ENCODE results near the gene FUBP3.

Gene FUBP3

GRCh38 chr9:130609163-130609562, 29.8 kb downstream of the FUBP3 start:
- Histone ChIP-seq H3K27ac (ENCODE audit: low read length) (no peak overlapping the region), H3K27me3 (ENCODE audit: insufficient read depth, low read length) (no peaks in the 10 kb centered on the region), H3K9me3 (ENCODE audit: insufficient read depth, low read depth, low read length) (no peaks in the 10 kb centered on the region), H3K4me1 (ENCODE audit: insufficient read depth, low read length) (no peaks in the 10 kb centered on the region; the same call in 1 of the 2 replicates), H3K36me3 (ENCODE audit: insufficient read depth, low read depth, low read length) (peaks cover 67% of the 10 kb centered on the region), H3K4me3 (ENCODE audit: low read length) (no peak overlapping the region), H3K9ac (ENCODE audit: low read depth, low read length) (no peak overlapping the region)

- H3K27me3 ChIP-seq (ENCODE audit: insufficient read depth, low read length) = no peaks in the 10 kb centered on the region
- no peak overlapping the region for H3K4me3 ChIP-seq (ENCODE audit: low read length)
- no peaks in the 10 kb centered on the region; the same call in 1 of the 2 replicates for H3K4me1 ChIP-seq (ENCODE audit: insufficient read depth, low read length)
- peaks cover 78% of the 10 kb centered on the region for H3K36me3 ChIP-seq (ENCODE audit: insufficient read depth, low read depth, low read length)
- H3K9me3 ChIP-seq (ENCODE audit: insufficient read depth, low read depth, low read length) = no peaks in the 10 kb centered on the region
- H3K9ac ChIP-seq (ENCODE audit: low read depth, low read length) = no peak overlapping the region
- H3K27ac ChIP-seq (ENCODE audit: low read length) = no peak overlapping the region
Observed at GRCh38 chr9:130610862-130611707, 31.7 kb downstream of the FUBP3 start.

- Histone ChIP-seq H3K4me3 (ENCODE audit: low read length) (no peak overlapping the region), H3K4me1 (ENCODE audit: insufficient read depth, low read length) (no peaks in the 10 kb centered on the region), H3K27ac (ENCODE audit: low read length) (no peak overlapping the region), H3K36me3 (ENCODE audit: insufficient read depth, low read depth, low read length) (peaks cover 100% of the 10 kb centered on the region), H3K27me3 (ENCODE audit: insufficient read depth, low read length) (no peaks in the 10 kb centered on the region), H3K9ac (ENCODE audit: low read depth, low read length) (no peak overlapping the region), H3K9me3 (ENCODE audit: insufficient read depth, low read depth, low read length) (no peaks in the 10 kb centered on the region)
Observed at GRCh38 chr9:130616451-130616850, 37.1 kb downstream of the FUBP3 start.

GRCh38 chr9:130623466-130623865, 44.1 kb downstream of the FUBP3 start:
- Histone ChIP-seq H3K9me3 (ENCODE audit: insufficient read depth, low read depth, low read length) (no peaks in the 10 kb centered on the region), H3K9ac (ENCODE audit: low read depth, low read length) (no peak overlapping the region), H3K27me3 (ENCODE audit: insufficient read depth, low read length) (no peaks in the 10 kb centered on the region), H3K4me3 (ENCODE audit: low read length) (no peak overlapping the region), H3K27ac (ENCODE audit: low read length) (no peak overlapping the region), H3K4me1 (ENCODE audit: insufficient read depth, low read length) (no peaks in the 10 kb centered on the region), H3K36me3 (ENCODE audit: insufficient read depth, low read depth, low read length) (peaks cover 92% of the 10 kb centered on the region)

DNA sequence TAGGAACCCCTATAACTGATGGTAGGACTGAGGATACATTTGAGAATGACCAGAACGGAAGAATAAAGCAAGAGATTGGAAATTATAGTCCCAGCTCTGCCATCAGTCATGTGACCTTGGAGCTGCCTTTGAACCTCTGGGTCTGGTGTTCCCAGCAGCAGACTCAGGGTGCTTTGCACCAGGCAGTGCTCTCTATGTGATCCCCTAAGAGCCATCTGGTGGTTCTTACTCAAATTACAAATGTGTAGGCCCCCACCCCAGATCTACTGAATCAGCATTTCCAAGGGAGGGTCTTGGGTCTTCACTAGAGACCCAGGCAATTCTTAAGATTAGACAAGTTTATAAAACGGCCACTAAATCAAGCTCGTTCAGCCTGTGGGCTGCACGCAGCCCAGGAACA, 44.8 kb downstream of the FUBP3 start:
- Histone ChIP-seq H3K9me3 (ENCODE audit: insufficient read depth, low read depth, low read length) (no peaks in the 10 kb centered on the region), H3K27me3 (ENCODE audit: insufficient read depth, low read length) (no peaks in the 10 kb centered on the region), H3K27ac (ENCODE audit: low read length) (no peak overlapping the region), H3K4me3 (ENCODE audit: low read length) (no peak overlapping the region), H3K4me1 (ENCODE audit: insufficient read depth, low read length) (peaks cover 3% of the 10 kb centered on the region), H3K36me3 (ENCODE audit: insufficient read depth, low read depth, low read length) (peaks cover 86% of the 10 kb centered on the region), H3K9ac (ENCODE audit: low read depth, low read length) (no peak overlapping the region)

DNA sequence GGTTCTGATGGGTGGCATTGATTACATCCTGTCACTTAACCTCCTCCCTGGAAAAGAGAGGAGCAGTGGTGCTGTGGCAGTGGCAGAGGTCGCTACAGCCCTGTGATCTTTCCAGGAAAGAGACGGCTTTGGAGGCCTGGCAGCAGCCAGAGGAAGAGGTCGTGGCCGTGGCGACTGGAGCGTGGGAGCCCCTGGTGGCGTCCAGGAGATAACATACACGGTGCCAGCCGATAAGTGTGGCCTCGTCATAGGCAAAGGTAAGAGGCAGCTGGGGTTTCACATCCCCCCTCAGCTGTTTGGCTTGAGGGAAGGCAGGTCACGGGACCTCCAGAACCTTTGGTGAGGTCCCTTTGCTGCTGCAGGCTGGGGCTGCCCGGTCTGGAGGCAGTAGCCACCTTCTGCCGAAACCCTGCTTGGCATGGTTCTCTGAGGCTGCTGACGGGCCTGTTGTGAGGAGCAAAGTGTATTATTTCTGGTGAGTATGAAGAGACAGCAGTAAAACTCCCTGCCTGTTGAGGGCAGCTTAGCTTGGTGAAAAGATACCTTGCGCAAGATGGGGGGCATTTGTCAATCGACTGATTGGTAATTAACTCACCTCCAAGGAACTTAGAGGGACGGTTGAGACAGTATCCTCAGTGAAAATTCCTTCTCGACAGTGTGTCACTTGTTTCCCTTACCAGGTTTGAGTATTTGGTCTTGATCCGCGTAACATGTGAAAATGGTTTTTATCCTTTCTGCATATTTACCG, 47.0 kb downstream of the FUBP3 start:
- Histone ChIP-seq H3K36me3 (ENCODE audit: insufficient read depth, low read depth, low read length) (peaks cover 80% of the 10 kb centered on the region), H3K27me3 (ENCODE audit: insufficient read depth, low read length) (no peaks in the 10 kb centered on the region), H3K9ac (ENCODE audit: low read depth, low read length) (no peak overlapping the region), H3K4me3 (ENCODE audit: low read length) (no peak overlapping the region), H3K27ac (ENCODE audit: low read length) (no peak overlapping the region), H3K9me3 (ENCODE audit: insufficient read depth, low read depth, low read length) (no peaks in the 10 kb centered on the region), H3K4me1 (ENCODE audit: insufficient read depth, low read length) (peaks cover 16% of the 10 kb centered on the region)

DNA sequence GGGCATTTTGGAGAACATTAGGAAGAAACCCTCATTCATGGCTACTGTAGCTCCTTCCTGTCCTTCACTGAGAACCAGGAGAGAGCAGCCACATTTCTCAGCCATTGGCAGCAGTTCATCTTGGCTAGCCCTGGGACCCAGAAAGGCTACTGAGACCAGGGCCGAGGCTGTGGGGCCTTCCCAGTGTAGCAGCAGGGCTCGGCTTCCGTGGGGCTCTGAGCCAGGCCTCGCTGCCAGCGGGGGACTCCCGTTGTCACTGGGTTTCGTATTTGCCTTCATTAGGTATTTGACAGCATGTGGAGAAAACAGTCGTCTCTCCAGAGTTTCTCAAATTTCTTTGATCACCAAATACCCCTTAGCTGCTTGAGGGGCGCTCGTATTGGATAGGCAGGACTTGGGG, 47.7 kb downstream of the FUBP3 start:
- Histone ChIP-seq H3K27me3 (ENCODE audit: insufficient read depth, low read length) (no peaks in the 10 kb centered on the region), H3K4me3 (ENCODE audit: low read length) (no peak overlapping the region), H3K4me1 (ENCODE audit: insufficient read depth, low read length) (peaks cover 16% of the 10 kb centered on the region), H3K9ac (ENCODE audit: low read depth, low read length) (no peak overlapping the region), H3K27ac (ENCODE audit: low read length) (no peak overlapping the region), H3K9me3 (ENCODE audit: insufficient read depth, low read depth, low read length) (no peaks in the 10 kb centered on the region), H3K36me3 (ENCODE audit: insufficient read depth, low read depth, low read length) (peaks cover 85% of the 10 kb centered on the region)

- peaks cover 86% of the 10 kb centered on the region for H3K36me3 ChIP-seq (ENCODE audit: insufficient read depth, low read depth, low read length)
- no peaks in the 10 kb centered on the region for H3K27me3 ChIP-seq (ENCODE audit: insufficient read depth, low read length)
- H3K9me3 ChIP-seq (ENCODE audit: insufficient read depth, low read depth, low read length) = no peaks in the 10 kb centered on the region
- H3K9ac ChIP-seq (ENCODE audit: low read depth, low read length) = no peak overlapping the region
- no peak overlapping the region for H3K4me3 ChIP-seq (ENCODE audit: low read length)
- peaks cover 16% of the 10 kb centered on the region for H3K4me1 ChIP-seq (ENCODE audit: insufficient read depth, low read length)
- no peak overlapping the region for H3K27ac ChIP-seq (ENCODE audit: low read length)
Observed at GRCh38 chr9:130627896-130628792, 48.8 kb downstream of the FUBP3 start.

DNA sequence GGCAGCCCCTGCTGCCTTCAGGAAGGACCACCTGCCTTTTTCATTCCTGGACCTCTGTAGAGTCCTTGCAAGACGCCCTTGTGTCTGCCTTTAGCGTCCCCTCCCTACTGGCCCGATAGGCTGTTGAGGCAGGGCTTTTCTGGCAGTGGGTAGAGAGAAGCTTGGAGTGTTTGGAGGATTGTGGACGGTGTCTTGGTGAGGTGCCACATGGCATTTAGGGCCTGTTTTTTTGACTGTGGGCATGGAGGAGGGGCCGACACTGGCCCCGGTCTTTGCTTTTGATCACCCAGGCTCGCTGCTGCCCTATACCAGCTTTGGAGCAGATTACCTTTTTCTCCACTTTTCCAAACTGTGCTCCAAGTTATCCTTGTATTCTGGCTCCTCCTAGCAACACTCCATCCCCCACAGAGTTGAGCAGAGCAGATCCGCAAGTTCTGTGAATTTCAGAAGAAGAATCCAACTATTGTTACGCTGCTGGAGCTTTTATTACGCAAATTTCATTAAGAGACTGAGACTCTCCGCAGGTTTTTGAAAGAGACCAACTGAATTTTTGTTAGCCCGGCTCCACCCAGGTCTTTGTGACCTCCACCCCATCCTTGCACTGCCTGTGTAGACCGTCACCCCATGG, 50.2 kb downstream of the FUBP3 start:
- Histone ChIP-seq H3K27me3 (ENCODE audit: insufficient read depth, low read length) (no peaks in the 10 kb centered on the region), H3K4me3 (ENCODE audit: low read length) (peak overlapping the region; percentile 47; the same call in 1 of the 2 replicates), H3K27ac (ENCODE audit: low read length) (peak overlapping the region; percentile 43), H3K9me3 (ENCODE audit: insufficient read depth, low read depth, low read length) (no peaks in the 10 kb centered on the region), H3K9ac (ENCODE audit: low read depth, low read length) (0 out of 2 replicates have a peak overlapping the region, but pooled peaks have one; percentile 37), H3K36me3 (ENCODE audit: insufficient read depth, low read depth, low read length) (peaks cover 85% of the 10 kb centered on the region), H3K4me1 (ENCODE audit: insufficient read depth, low read length) (peaks cover 16% of the 10 kb centered on the region)

GRCh38 chr9:130630071-130630450, 50.7 kb downstream of the FUBP3 start:
- Histone ChIP-seq H3K27ac (ENCODE audit: low read length) (peak overlapping the region; percentile 23), H3K36me3 (ENCODE audit: insufficient read depth, low read depth, low read length) (peaks cover 85% of the 10 kb centered on the region), H3K4me3 (ENCODE audit: low read length) (peak overlapping the region; percentile 47; the same call in 1 of the 2 replicates), H3K9me3 (ENCODE audit: insufficient read depth, low read depth, low read length) (no peaks in the 10 kb centered on the region), H3K9ac (ENCODE audit: low read depth, low read length) (no peak overlapping the region), H3K4me1 (ENCODE audit: insufficient read depth, low read length) (peaks cover 16% of the 10 kb centered on the region), H3K27me3 (ENCODE audit: insufficient read depth, low read length) (no peaks in the 10 kb centered on the region)

All from iPS-20b (cell line).